Keratinocyte (primary cell): ENCODE measurements around the gene AXIN1.

Source experiments
- CTCF ChIP-seq, 3 experiments: IDR thresholded peaks in 1 of 3; conservative IDR thresholded peaks in 1 of 3; optimal IDR thresholded peaks in 1 of 3; 2 replicates in 2 of 3; 3 replicates in 1 of 3; pipeline versions ENCODE3 to v1.5.1; 2011; ENCODE audit warnings: low read length in 3 of 3, mild to moderate bottlenecking in 3 of 3, moderate library complexity in 2 of 3, control low read depth in 1 of 3, inconsistent platforms in 1 of 3; ENCODE audit not compliant: insufficient read depth in 2 of 3; ENCODE audit errors: extremely low read depth in 1 of 3
- EZH2 ChIP-seq: IDR thresholded peaks from one replicate; pipeline ENCODE4 v1.6.1; 2012; ENCODE audit warnings: inconsistent platforms, mild to moderate bottlenecking, low read length, moderate library complexity

DNA sequence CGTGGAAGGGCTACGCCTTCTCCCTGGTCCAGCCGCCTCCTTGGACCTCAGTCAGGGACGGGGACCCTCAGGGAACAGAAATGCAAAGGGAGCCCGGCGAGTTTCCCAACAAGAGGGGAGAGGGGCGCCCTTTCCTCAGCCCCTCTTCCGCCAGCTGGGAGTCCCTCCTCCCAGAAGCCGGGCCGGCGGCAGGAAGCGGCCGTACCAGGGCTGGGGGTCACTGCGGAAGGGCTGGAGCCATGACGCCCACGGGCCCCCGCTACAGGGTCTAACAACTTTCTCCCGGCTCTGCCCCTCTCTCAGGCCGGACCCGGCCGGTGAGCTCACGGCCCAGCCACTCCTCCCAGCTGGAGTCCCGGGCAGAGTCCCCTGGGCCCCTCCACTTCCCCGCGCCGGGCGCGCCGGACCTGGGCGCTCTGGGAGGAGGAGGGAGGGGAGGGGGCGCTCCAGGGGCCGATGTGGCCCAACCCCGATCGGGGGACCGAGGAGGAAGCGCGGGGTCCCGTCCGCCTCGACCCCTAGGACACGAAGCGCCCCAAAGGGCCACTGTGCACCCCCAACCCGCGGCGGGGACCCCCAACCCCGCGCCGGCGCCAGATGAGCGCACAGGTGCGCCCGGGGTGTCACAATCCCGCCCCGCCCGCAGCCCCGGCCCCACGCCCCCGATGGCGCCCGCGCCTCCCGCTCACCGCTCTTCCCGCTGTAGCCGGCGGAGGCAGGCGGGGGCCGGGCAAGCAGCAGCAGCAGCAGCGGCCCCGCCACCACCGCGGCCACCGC, 28.7 kb upstream of the AXIN1 start:
- TF ChIP-seq CTCF (optimal IDR thresholded peaks at IDR 0.05 in 1 of 3, IDR thresholded peaks at IDR 0.05 in 1 of 3, conservative IDR thresholded peaks at IDR 0.05 in 1 of 3; ENCODE audit: extremely low read depth in 1 of 3, insufficient read depth in 2 of 3, low read length in 3 of 3) (no peak), EZH2 (no peak)
